OCI-LY7 (cell line): ENCODE data around the gene KANK2. TPM values are rescaled to one million over a fixed set of nuclear protein-coding genes. Genes with fewer than 3 reads are reported as not detected.

Source experiments
- BruUV-seq: library from RNA; stranded (reverse); fragments of 400-500 nt; replicated peaks from 2 replicates; lab custom pipeline; 2021; lab: Mats Ljungman, UMichigan
- CTCF ChIA-PET: fragments of 300-600 bp; sonication (Branson Sonifier 250); formaldehyde crosslinking; loops from one replicate; lab custom pipeline; 2022; ENCODE audit warnings: antibody characterized with exemption; ENCODE audit not compliant: unreplicated experiment; lab: Charles Lee
- POLR2A ChIA-PET: fragments of 300-600 bp; sonication (Branson Sonifier 250); formaldehyde crosslinking; loops from one replicate; lab custom pipeline; 2022; ENCODE audit warnings: antibody characterized with exemption; lab: Charles Lee
- DNase-seq: peaks from one replicate; pipeline ENCODE4 v3.0.0-alpha.2; 2015; ENCODE audit warnings: low spot score
- H2AFZ ChIP-seq: fragments of 200-600 bp; sonication (generic), shearing (Covaris generic); 2 replicates; pipeline ENCODE4 v1.6.1; 2014; ENCODE audit warnings: mild to moderate bottlenecking, antibody characterized with exemption, low read length, moderate library complexity
- H3K27ac ChIP-seq: fragments of 200-600 bp; sonication (generic); 2 replicates; pipeline ENCODE4 v1.5.1; 2014; ENCODE audit warnings: mixed run types, low read depth, mild to moderate bottlenecking, moderate library complexity, low read length, inconsistent platforms; ENCODE audit not compliant: poor library complexity, severe bottlenecking
- H3K36me3 ChIP-seq: fragments of 200-600 bp; sonication (generic); 2 replicates; pipeline ENCODE4 v1.6.1; 2014; ENCODE audit warnings: mild to moderate bottlenecking, antibody characterized with exemption, low read length, moderate library complexity, mixed read lengths; ENCODE audit not compliant: insufficient read depth
- H3K4me1 ChIP-seq: fragments of 200-600 bp; sonication (generic); 2 replicates; pipeline ENCODE4 v1.5.1; 2014; ENCODE audit warnings: mild to moderate bottlenecking, low read length; ENCODE audit not compliant: insufficient read depth, poor library complexity, severe bottlenecking
- H3K4me2 ChIP-seq: fragments of 200-600 bp; sonication (generic); 2 replicates; pipeline ENCODE4 v1.6.1; 2014; ENCODE audit warnings: mild to moderate bottlenecking, low read length
- H3K4me3 ChIP-seq: fragments of 200-600 bp; sonication (generic); 2 replicates; pipeline ENCODE4 v1.5.1; 2014; ENCODE audit warnings: mild to moderate bottlenecking, low read depth, low read length; ENCODE audit not compliant: poor library complexity, severe bottlenecking
- H3K79me2 ChIP-seq: fragments of 200-600 bp; sonication (generic); 2 replicates; pipeline ENCODE4 v1.6.1; 2016; ENCODE audit warnings: low read depth, mild to moderate bottlenecking, low read length, moderate library complexity, mixed read lengths; ENCODE audit not compliant: insufficient read depth
- H3K9me2 ChIP-seq: fragments of 200-600 bp; sonication (generic); 2 replicates; pipeline ENCODE4 v1.6.1; 2016; ENCODE audit warnings: mild to moderate bottlenecking, low read length, mixed read lengths; ENCODE audit not compliant: insufficient read depth
- H3K9me3 ChIP-seq: fragments of 200-600 bp; sonication (generic); 2 replicates; pipeline ENCODE4 v1.6.1; 2014; ENCODE audit warnings: mild to moderate bottlenecking, mixed run types, low read length, mixed read lengths
- H4K20me1 ChIP-seq: fragments of 200-600 bp; sonication (generic); 2 replicates; pipeline ENCODE4 v1.6.1; 2014; ENCODE audit warnings: mild to moderate bottlenecking, antibody characterized with exemption, low read length, moderate library complexity, mixed read lengths; ENCODE audit not compliant: insufficient read depth
- CTCF ChIP-seq: fragments of 200-600 bp; sonication (generic); conservative IDR thresholded peaks from 2 replicates; pipeline ENCODE4 v1.5.1; 2014; ENCODE audit warnings: mild to moderate bottlenecking, antibody characterized with exemption, low read length, moderate library complexity, mixed read lengths
- EZH2phosphoT487 ChIP-seq: fragments of 200-600 bp; sonication (generic); IDR thresholded peaks from 2 replicates; pipeline ENCODE4 v1.6.1; 2018; ENCODE audit warnings: low read depth, borderline replicate concordance, mild to moderate bottlenecking, mixed run types, antibody characterized with exemption, low read length, moderate library complexity, mixed read lengths
- intact Hi-C: fragments of 100-400 bp; cut with micrococcal nuclease; formaldehyde crosslinking; loops from one replicate; pipeline ENCODE4 v1.10.0; 2022; ENCODE audit not compliant: unreplicated experiment
- total RNA-seq, 2 experiments: library from RNA; depleted of rRNA in 1 of 2; stranded (reverse); fragments of >200 nt in 1 of 2; shearing (Covaris generic) in 1 of 2; gene quantifications; 2 replicates each; pipeline ENCODE4 v1.2.3, GENCODE V29; 2014 to 2022

KANK2 gene
- total RNA-seq, 2 experiments from 2014 or later, result 174 to 186 TPM

GRCh38 chr19:11244846-11245589 is 47.7 kb upstream of the KANK2 start:
- no peak overlapping the region for H3K4me2 ChIP-seq
- TF ChIP-seq CTCF, result no peak
- TF ChIP-seq EZH2phosphoT487, result no peak
- CTCF ChIA-PET, result no interaction called here
- no peaks in the 10 kb centered on the region for H3K9me3 ChIP-seq
- H3K27ac ChIP-seq, result no peak overlapping the region
- no peak overlapping the region for H3K4me3 ChIP-seq
- no peaks in the 10 kb centered on the region for H4K20me1 ChIP-seq
- DNase-seq, result no peak
- peaks cover 20% of the 10 kb centered on the region for H3K36me3 ChIP-seq
- no peak overlapping the region for H2AFZ ChIP-seq
- no peaks in the 10 kb centered on the region for H3K9me2 ChIP-seq
- H3K4me1 ChIP-seq, result no peaks in the 10 kb centered on the region
- no peaks in the 10 kb centered on the region for H3K79me2 ChIP-seq
- no TSS peak for BruUV-seq
- POLR2A ChIA-PET, result interaction anchor here (0.6 kb wide), 1 partner anchor 28 kb away, joined by 4 read pairs; no protein-coding TSS in a partner anchor
- intact Hi-C loops, result no loop called here

- Histone ChIP-seq H2AFZ (no peak overlapping the region), H3K4me1 (no peaks in the 10 kb centered on the region), H3K79me2 (no peaks in the 10 kb centered on the region), H3K36me3 (peaks cover 18% of the 10 kb centered on the region), H3K27ac (no peak overlapping the region), H4K20me1 (no peaks in the 10 kb centered on the region), H3K9me2 (no peaks in the 10 kb centered on the region), H3K4me2 (peak overlapping the region; percentile 36; the same call in 1 of the 2 replicates), H3K4me3 (no peak overlapping the region), H3K9me3 (no peaks in the 10 kb centered on the region)
- no TSS peak for BruUV-seq
- TF ChIP-seq EZH2phosphoT487 (no peak), CTCF (no peak)
- ChIA-PET POLR2A (no interaction called here), CTCF (interaction anchor here (0.7 kb wide), 1 partner anchor 192 kb away, joined by 12 read pairs; no protein-coding TSS in a partner anchor)
- intact Hi-C loops, result loop anchor here (2.0 kb wide), 1 partner anchor 21 kb away; no protein-coding TSS in a partner anchor
- DNase-seq, result no peak
Observed at GRCh38 chr19:11243798-11244169, 46.4 kb upstream of the KANK2 start.
